Astrocyte (in vitro differentiated cells and primary cell): Measurements from ENCODE around the gene LOXHD1. TPM values are rescaled to one million over a fixed set of nuclear protein-coding genes. Genes with fewer than 3 reads are reported as not detected.

Experiments
- DNase-seq: peaks from one replicate; pipeline ENCODE4 v3.0.0-alpha.2; 2010; ENCODE audit warnings: low read depth
- FAIRE-seq: peaks from 2 replicates; lab custom pipeline; 2011; peaks lifted over from hg19 to GRCh38; lab: Jason Lieb, UNC
- H2AFZ ChIP-seq: 2 replicates; pipeline ENCODE4 v1.6.0; 2012; ENCODE audit warnings: low read depth, low read length, inconsistent platforms
- H3K27ac ChIP-seq: 2 replicates; pipeline ENCODE4 v1.5.1; 2011; ENCODE audit warnings: low read depth, low read length, inconsistent platforms
- H3K27me3 ChIP-seq: 2 replicates; pipeline ENCODE4 v1.6.0; 2011; ENCODE audit warnings: low read length, inconsistent platforms; ENCODE audit not compliant: insufficient read depth
- H3K36me3 ChIP-seq: 2 replicates; pipeline ENCODE4 v1.5.1; 2011; ENCODE audit warnings: low read length, inconsistent platforms; ENCODE audit not compliant: insufficient read depth
- H3K4me1 ChIP-seq: 2 replicates; pipeline ENCODE4 v1.5.1; 2011; ENCODE audit warnings: low read length, inconsistent platforms; ENCODE audit not compliant: insufficient read depth
- H3K4me2 ChIP-seq: 2 replicates; pipeline ENCODE4 v1.6.0; 2012; ENCODE audit warnings: low read length, inconsistent platforms
- H3K4me3 ChIP-seq: 2 replicates; pipeline ENCODE4 v1.5.1; 2011; ENCODE audit warnings: low read depth, mild to moderate bottlenecking, low read length, inconsistent platforms; ENCODE audit not compliant: insufficient read depth
- H3K79me2 ChIP-seq: 2 replicates; pipeline ENCODE4 v1.6.0; 2012; ENCODE audit warnings: mild to moderate bottlenecking, low read length, inconsistent platforms; ENCODE audit not compliant: insufficient read depth
- H3K9ac ChIP-seq: 2 replicates; pipeline ENCODE4 v1.6.0; 2012; ENCODE audit warnings: mild to moderate bottlenecking, low read length, inconsistent platforms
- H3K9me3 ChIP-seq: 2 replicates; pipeline ENCODE4 v1.5.1; 2012; ENCODE audit warnings: low read depth, mild to moderate bottlenecking, low read length, inconsistent platforms; ENCODE audit not compliant: insufficient read depth
- H4K20me1 ChIP-seq: 2 replicates; pipeline ENCODE4 v1.6.0; 2012; ENCODE audit warnings: low read length, inconsistent platforms; ENCODE audit not compliant: insufficient read depth
- H3K27ac Mint-ChIP-seq: one replicate; pipeline ENCODE4 v1.8.0; 2021; ENCODE audit warnings: mild to moderate bottlenecking, mixed read lengths; ENCODE audit not compliant: unreplicated experiment
- H3K27me3 Mint-ChIP-seq: one replicate; pipeline ENCODE4 v1.8.0; 2021; ENCODE audit warnings: low read depth, mixed read lengths; ENCODE audit not compliant: unreplicated experiment
- H3K36me3 Mint-ChIP-seq: one replicate; pipeline ENCODE4 v1.8.0; 2021; ENCODE audit warnings: low read depth, mixed read lengths; ENCODE audit not compliant: unreplicated experiment
- H3K4me1 Mint-ChIP-seq: one replicate; pipeline ENCODE4 v1.8.0; 2021; ENCODE audit warnings: low read depth, mixed read lengths; ENCODE audit not compliant: unreplicated experiment
- H3K4me3 Mint-ChIP-seq: one replicate; pipeline ENCODE4 v1.8.0; 2021; ENCODE audit warnings: mild to moderate bottlenecking, moderate library complexity, mixed read lengths; ENCODE audit not compliant: unreplicated experiment
- H3K9me3 Mint-ChIP-seq: one replicate; pipeline ENCODE4 v1.8.0; 2021; ENCODE audit warnings: mild to moderate bottlenecking, mixed read lengths; ENCODE audit not compliant: unreplicated experiment
- CTCF ChIP-seq: IDR thresholded peaks from 2 replicates; pipeline ENCODE4 v1.5.1; 2011; ENCODE audit warnings: low read depth, mild to moderate bottlenecking, inconsistent platforms, low read length, moderate library complexity; ENCODE audit not compliant: insufficient read depth
- EZH2 ChIP-seq: IDR thresholded peaks from 2 replicates; pipeline ENCODE4 v1.6.1; 2012; ENCODE audit warnings: mild to moderate bottlenecking, low read length, inconsistent platforms; ENCODE audit not compliant: insufficient read depth
- total RNA-seq: library from RNA; stranded (reverse); gene quantifications from 2 replicates; pipeline ENCODE4 v1.2.1, GENCODE V29; 2021

LOXHD1 gene
- total RNA-seq, 1 donor from 2014 or later: not detected

- no peaks in the 10 kb centered on the region for H3K9me3 Mint-ChIP-seq
- no peak overlapping the region for H3K9ac ChIP-seq
- H4K20me1 ChIP-seq: no peaks in the 10 kb centered on the region
- no peaks in the 10 kb centered on the region for H3K36me3 ChIP-seq
- FAIRE-seq: no peak
- H3K4me2 ChIP-seq: no peak overlapping the region
- H3K9me3 ChIP-seq: no peaks in the 10 kb centered on the region
- no peak overlapping the region for H3K27ac ChIP-seq
- H3K27me3 ChIP-seq: peaks cover 4% of the 10 kb centered on the region
- no peak overlapping the region for H3K27ac Mint-ChIP-seq
- DNase-seq: no peak
- H3K4me3 Mint-ChIP-seq: no peak overlapping the region
- peaks cover 7% of the 10 kb centered on the region for H3K4me1 Mint-ChIP-seq
- H3K4me1 ChIP-seq: no peaks in the 10 kb centered on the region
- no peaks in the 10 kb centered on the region for H3K79me2 ChIP-seq
- H3K4me3 ChIP-seq: no peak overlapping the region
- TF ChIP-seq EZH2 (no peak), CTCF (no peak)
- no peaks in the 10 kb centered on the region for H3K36me3 Mint-ChIP-seq
- no peak overlapping the region for H2AFZ ChIP-seq
- H3K27me3 Mint-ChIP-seq: peaks cover 33% of the 10 kb centered on the region
Measured at GRCh38 chr18:46621871-46622270, 35.1 kb downstream of the LOXHD1 start.

GRCh38 chr18:46621111-46621766 lies 35.8 kb downstream of the LOXHD1 start:
- FAIRE-seq (no peak), DNase-seq (no peak)
- H3K4me2 ChIP-seq: no peak overlapping the region
- TF ChIP-seq EZH2 (no peak), CTCF (no peak)
- no peak overlapping the region for H3K4me3 Mint-ChIP-seq
- H3K4me1 Mint-ChIP-seq: peaks cover 7% of the 10 kb centered on the region
- no peak overlapping the region for H3K9ac ChIP-seq
- H3K9me3 Mint-ChIP-seq: no peaks in the 10 kb centered on the region
- no peaks in the 10 kb centered on the region for H3K36me3 Mint-ChIP-seq
- H3K27me3 ChIP-seq: peaks cover 4% of the 10 kb centered on the region
- H3K27ac Mint-ChIP-seq: no peak overlapping the region
- H2AFZ ChIP-seq: no peak overlapping the region
- H3K27ac ChIP-seq: no peak overlapping the region
- H3K9me3 ChIP-seq: no peaks in the 10 kb centered on the region
- no peak overlapping the region for H3K4me3 ChIP-seq
- no peaks in the 10 kb centered on the region for H3K79me2 ChIP-seq
- H3K27me3 Mint-ChIP-seq: peaks cover 31% of the 10 kb centered on the region
- no peaks in the 10 kb centered on the region for H4K20me1 ChIP-seq
- no peaks in the 10 kb centered on the region for H3K36me3 ChIP-seq
- no peaks in the 10 kb centered on the region for H3K4me1 ChIP-seq

- Mint-ChIP-seq H3K27me3 (peaks cover 26% of the 10 kb centered on the region), H3K9me3 (no peaks in the 10 kb centered on the region), H3K27ac (no peak overlapping the region), H3K4me3 (no peak overlapping the region), H3K36me3 (no peaks in the 10 kb centered on the region), H3K4me1 (peaks cover 7% of the 10 kb centered on the region)
- no peak overlapping the region for H3K9ac ChIP-seq
- H2AFZ ChIP-seq: no peak overlapping the region
- no peaks in the 10 kb centered on the region for H3K9me3 ChIP-seq
- no peak overlapping the region for H3K4me3 ChIP-seq
- H4K20me1 ChIP-seq: no peaks in the 10 kb centered on the region
- DNase-seq: no peak
- no peak for TF ChIP-seq EZH2
- TF ChIP-seq CTCF: no peak
- H3K4me1 ChIP-seq: no peaks in the 10 kb centered on the region
- FAIRE-seq: no peak
- H3K36me3 ChIP-seq: no peaks in the 10 kb centered on the region
- H3K79me2 ChIP-seq: no peaks in the 10 kb centered on the region
- peaks cover 4% of the 10 kb centered on the region for H3K27me3 ChIP-seq
- no peak overlapping the region for H3K27ac ChIP-seq
- no peak overlapping the region for H3K4me2 ChIP-seq
Measured at GRCh38 chr18:46619559-46619958, 37.5 kb downstream of the LOXHD1 start.
